Measurements from ENCODE around the gene PGA4. TPM values are rescaled to one million over a fixed set of nuclear protein-coding genes. Genes with fewer than 3 reads are reported as not detected.
"Not testable (repeated sequence)": the region's sequence is repeated elsewhere in the genome, so short reads cannot be mapped to it uniquely, and the experiment has no call there.

The PGA4 gene
- not detected for total RNA-seq (2021; fragmentation: NEBNext Ultra II Directional; extraction: Animal tissue kit (Norgen Biotek cat#: 25700))
- long read RNA-seq: 0 reads

- not testable (repeated sequence) for DNase-seq; H3K4me3 Mint-ChIP-seq; H3K27me3 Mint-ChIP-seq (ENCODE audit: insufficient read depth); H3K4me1 Mint-ChIP-seq (ENCODE audit: low read depth); H3K9me3 Mint-ChIP-seq; H3K36me3 Mint-ChIP-seq (ENCODE audit: low read depth); H3K27ac Mint-ChIP-seq
Observed at GRCh38 chr11:61222047-61222446, at the start of gene PGA4. TSS of gene PGA4 (plus strand) at chr11:61222347. CDS start at chr11:61222401, 54 bp downstream.

- no peak for DNase-seq
- Mint-ChIP-seq H3K9me3 (no peaks in the 10 kb centered on the region), H3K4me3 (no peak overlapping the region), H3K27me3 (ENCODE audit: insufficient read depth) (peaks cover 47% of the 10 kb centered on the region), H3K36me3 (ENCODE audit: low read depth) (no peaks in the 10 kb centered on the region), H3K4me1 (ENCODE audit: low read depth) (no peaks in the 10 kb centered on the region), H3K27ac (no peak overlapping the region)
- no peak for TF ChIP-seq CTCF (IDR thresholded peaks at IDR 0.05)
Observed at GRCh38 chr11:61172356-61172755, 49.8 kb upstream of the PGA4 start.

GRCh38 chr11:61172888-61173287 lies 49.3 kb upstream of the PGA4 start:
- Mint-ChIP-seq H3K27ac (no peak overlapping the region), H3K9me3 (no peaks in the 10 kb centered on the region), H3K36me3 (ENCODE audit: low read depth) (no peaks in the 10 kb centered on the region), H3K4me1 (ENCODE audit: low read depth) (no peaks in the 10 kb centered on the region), H3K4me3 (no peak overlapping the region), H3K27me3 (ENCODE audit: insufficient read depth) (peaks cover 50% of the 10 kb centered on the region)
- no peak for DNase-seq
- TF ChIP-seq CTCF (IDR thresholded peaks at IDR 0.05): no peak

GRCh38 chr11:61173456-61173855 lies 48.7 kb upstream of the PGA4 start:
- Mint-ChIP-seq H3K4me1 (ENCODE audit: low read depth) (no peaks in the 10 kb centered on the region), H3K4me3 (no peak overlapping the region)

GRCh38 chr11:61174273-61174672 lies 47.9 kb upstream of the PGA4 start:
- no peaks in the 10 kb centered on the region for H3K9me3 Mint-ChIP-seq
- peaks cover 53% of the 10 kb centered on the region for H3K27me3 Mint-ChIP-seq (ENCODE audit: insufficient read depth)
- no peak for TF ChIP-seq CTCF (IDR thresholded peaks at IDR 0.05)
- H3K4me3 Mint-ChIP-seq: no peak overlapping the region
- DNase-seq: no peak
- H3K27ac Mint-ChIP-seq: no peak overlapping the region
- H3K36me3 Mint-ChIP-seq (ENCODE audit: low read depth): no peaks in the 10 kb centered on the region
- no peaks in the 10 kb centered on the region for H3K4me1 Mint-ChIP-seq (ENCODE audit: low read depth)

More at GRCh38 chr11:61173456-61173855, 48.7 kb upstream of the PGA4 start:
- TF ChIP-seq CTCF (IDR thresholded peaks at IDR 0.05): peak; percentile 62
- Mint-ChIP-seq H3K27ac (no peak overlapping the region), H3K27me3 (ENCODE audit: insufficient read depth) (peaks cover 53% of the 10 kb centered on the region), H3K36me3 (ENCODE audit: low read depth) (no peaks in the 10 kb centered on the region), H3K9me3 (no peaks in the 10 kb centered on the region)
- peak; percentile 39 for DNase-seq

- Mint-ChIP-seq H3K4me3 (no peak overlapping the region), H3K9me3 (no peaks in the 10 kb centered on the region), H3K27me3 (ENCODE audit: insufficient read depth) (peaks cover 56% of the 10 kb centered on the region), H3K4me1 (ENCODE audit: low read depth) (no peaks in the 10 kb centered on the region), H3K27ac (no peak overlapping the region), H3K36me3 (ENCODE audit: low read depth) (no peaks in the 10 kb centered on the region)
- DNase-seq: no peak
- TF ChIP-seq CTCF (IDR thresholded peaks at IDR 0.05): no peak
Observed at GRCh38 chr11:61174949-61175348, 47.2 kb upstream of the PGA4 start.

All from HFFc6 (cell line).